Hippocampal formation (tissue), 2 donors: Measurements from ENCODE around the gene ACTMAP.
"Not testable (repeated sequence)": the region's sequence is repeated elsewhere in the genome, so short reads cannot be mapped to it uniquely, and the experiment has no call there.

Experiments
- DNase-seq, 2 donors: peaks; one replicate each; lab custom pipeline; 2025; lab: John Stamatoyannopoulos, UW

The ACTMAP gene

DNA sequence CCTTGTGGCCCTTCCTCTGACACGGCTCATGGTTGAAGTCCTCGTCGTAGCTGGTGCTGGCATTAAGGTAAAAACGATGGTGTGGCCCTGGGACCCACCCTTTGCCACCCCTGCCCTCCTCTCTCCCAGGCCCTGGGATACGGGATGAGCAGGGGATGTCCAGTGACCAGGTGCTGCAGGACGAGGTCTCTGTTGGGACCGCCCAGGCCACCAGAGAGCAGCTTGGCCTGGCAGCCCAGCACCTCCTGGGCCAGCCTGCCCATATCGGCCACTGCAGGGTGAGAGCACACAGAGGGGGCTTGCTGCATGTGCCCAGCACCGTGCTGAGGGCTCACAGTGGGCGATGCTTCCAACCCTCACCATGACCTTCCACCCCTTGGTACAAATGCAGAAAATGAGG is 6.4 kb downstream of the ACTMAP start:
- no peak for DNase-seq

DNA sequence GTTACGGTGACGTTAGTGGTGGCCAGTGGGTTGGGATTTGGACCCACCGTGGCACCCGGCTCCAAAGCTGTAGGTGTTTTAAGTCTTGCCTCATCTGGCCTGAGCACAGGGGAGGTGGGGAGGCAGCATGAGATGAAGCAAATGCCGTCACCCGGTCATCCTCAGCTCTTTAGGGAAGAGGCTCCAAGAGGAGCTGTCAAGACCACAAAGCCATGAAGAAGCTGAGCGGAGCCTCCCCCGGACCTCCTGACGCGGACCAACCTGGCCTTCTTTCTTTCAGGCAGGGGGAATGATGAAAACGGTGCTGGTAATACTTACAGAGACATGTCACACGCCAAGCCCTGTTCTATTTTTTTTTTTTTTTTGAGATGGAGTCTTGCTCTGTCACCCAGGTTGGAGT is 7.4 kb downstream of the ACTMAP start:
- no peak for DNase-seq

DNA sequence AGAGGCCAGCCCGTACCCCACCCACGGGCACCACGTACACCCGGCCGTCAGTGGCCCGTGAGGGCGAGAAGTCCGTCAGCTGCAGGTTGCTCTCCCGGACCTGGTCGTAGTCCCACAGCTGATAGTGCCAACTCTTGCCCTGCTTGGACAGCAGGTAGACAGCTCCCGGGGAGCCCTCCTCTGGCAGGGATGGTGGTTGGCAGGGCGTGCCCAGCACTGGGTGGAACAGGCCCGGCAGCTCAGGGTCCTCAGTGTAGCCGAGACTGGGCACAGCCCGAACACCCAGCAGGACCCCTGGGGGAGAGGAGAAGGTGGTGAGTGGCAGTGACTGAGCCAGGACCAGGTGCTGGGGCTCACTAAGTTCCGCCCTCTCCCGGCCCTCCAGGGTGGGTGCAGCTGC is 7.8 kb downstream of the ACTMAP start:
- DNase-seq = no peak

DNA sequence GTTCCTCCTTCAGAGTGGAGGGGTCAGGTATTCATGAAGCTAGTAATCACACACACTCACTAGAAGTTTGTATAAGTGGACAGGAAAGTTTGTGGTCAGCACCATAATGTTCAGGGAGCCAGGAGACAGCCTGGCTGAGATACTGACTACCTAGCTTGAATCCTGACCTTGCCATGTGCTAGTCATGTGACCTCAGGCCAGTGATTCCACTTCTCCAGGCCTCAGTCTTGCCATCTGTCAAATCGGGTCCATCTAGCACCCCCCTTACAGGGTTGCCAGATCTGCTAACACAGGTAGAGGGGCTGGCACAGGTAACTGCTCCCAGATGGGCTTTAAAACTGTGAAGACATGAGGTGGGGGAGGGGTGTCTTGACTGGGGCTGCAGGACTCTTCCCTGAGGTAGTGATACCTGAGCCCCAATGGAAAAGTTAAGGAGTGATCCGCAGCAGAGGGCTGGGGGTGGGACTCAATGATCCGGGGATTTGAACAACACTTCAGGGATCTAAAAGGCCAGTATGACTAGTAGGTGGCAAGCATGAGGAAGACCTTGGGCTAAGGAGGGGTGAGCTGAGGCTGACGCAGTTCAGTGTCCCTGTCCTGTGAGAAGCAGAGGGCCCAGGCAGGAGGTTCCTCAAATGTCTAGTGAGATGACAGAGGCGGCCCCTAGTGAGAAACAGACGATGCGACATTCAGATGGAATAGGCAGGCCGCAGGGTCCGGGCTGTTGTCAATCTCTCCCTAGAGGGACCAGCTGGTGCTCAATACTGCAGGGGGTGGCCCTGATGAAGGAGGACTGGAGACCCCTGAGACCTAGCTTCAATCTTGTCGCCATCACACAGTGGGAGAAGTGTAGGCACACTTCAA is 8.5 kb downstream of the ACTMAP start:
- no peak for DNase-seq

- DNase-seq = peak; percentile 29 to 68
Observed at GRCh38 chr19:40740747-40741146, 9.5 kb downstream of the ACTMAP start.

GRCh38 chr19:40739871-40740703 is 10.2 kb downstream of the ACTMAP start:
- DNase-seq = no peak

GRCh38 chr19:40739030-40739839 is 11.0 kb downstream of the ACTMAP start:
- DNase-seq = no peak

- DNase-seq = no peak
Observed at GRCh38 chr19:40737102-40737644, 13.1 kb downstream of the ACTMAP start.

- no peak for DNase-seq
Observed at GRCh38 chr19:40736661-40737060, 13.6 kb downstream of the ACTMAP start.

GRCh38 chr19:40735013-40735771 is 15.1 kb downstream of the ACTMAP start:
- DNase-seq = no peak

DNA sequence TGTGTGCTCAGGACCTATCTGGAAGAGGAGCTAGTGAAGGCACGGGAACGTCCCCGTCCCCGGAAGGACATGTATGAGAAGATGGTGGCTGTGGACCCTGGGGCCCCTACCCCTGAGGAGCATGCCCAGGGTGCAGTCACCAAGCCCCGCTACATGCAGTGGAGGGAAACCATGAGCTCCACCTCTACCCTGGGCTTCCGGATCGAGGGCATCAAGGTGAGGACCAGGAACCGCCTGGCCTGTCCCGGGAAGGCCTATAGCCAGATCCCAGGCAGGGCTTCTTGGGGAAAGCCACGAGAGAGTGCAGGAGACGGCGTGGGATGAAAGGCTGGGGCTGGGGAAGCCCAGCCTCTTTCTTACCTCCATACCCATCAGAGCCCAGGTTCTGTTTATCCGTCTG is 17.1 kb downstream of the ACTMAP start:
- DNase-seq = no peak

DNA sequence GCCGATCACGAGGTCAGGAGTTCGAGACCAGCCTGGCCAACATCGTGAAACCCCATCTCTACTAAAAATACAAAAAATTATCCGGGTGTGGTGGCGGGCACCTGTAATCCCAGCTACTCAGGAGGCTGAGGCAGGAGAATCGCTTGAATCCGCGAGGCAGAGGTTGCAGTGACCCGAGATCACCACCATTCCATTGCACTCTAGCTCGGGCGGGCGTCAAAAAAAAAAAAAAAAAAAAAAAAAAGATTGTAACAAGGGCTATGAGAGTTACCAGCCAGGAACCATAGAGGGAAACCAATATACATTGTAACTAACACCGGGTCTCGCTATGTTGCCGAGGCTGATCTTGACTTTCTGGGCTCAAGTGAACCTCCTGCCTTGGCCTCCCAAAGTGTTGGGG is 18.0 kb downstream of the ACTMAP start:
- DNase-seq = not testable (repeated sequence)

GRCh38 chr19:40730065-40730464 is 20.2 kb downstream of the ACTMAP start:
- not testable (repeated sequence) for DNase-seq

- no peak for DNase-seq
Observed at GRCh38 chr19:40726279-40726678, 24.0 kb downstream of the ACTMAP start.

DNA sequence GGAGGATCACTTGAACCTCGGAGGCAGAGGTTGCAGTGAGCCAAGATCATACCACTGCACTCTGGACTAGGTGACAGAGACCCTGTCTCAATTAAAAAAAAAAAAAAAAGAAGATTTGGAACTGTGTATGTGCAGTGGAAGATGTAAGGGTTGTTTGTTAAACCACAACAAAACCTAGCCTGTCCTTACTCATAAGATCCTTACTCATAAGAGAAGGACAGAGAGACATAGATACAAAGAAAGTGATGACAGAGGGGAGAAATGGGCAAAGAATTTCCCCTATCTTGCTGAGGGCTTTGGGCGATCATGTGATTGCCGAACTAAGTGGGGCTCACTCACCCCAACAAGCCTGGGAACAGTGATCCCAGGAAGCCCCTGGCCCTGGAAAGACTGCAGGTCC is 25.4 kb downstream of the ACTMAP start:
- no peak for DNase-seq

DNA sequence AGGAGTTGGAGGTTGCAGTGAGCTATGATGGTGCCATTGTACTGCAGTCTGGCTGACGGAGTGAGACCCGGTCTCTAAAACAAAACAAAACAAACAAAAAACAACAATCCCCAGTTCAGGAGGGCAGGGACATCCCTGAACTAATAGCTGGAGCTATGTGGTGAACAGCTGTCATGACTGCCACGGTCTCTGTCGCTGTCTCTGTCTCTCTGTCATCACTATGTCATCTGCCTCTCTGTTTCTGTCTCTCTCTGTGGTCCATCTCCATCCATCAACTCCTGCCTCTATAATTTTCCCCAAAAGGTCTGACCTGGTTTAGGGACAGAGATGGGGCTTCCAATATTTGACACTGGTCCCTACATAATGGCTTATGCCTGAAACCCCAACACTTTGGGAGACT is 26.0 kb downstream of the ACTMAP start:
- no peak for DNase-seq

DNA sequence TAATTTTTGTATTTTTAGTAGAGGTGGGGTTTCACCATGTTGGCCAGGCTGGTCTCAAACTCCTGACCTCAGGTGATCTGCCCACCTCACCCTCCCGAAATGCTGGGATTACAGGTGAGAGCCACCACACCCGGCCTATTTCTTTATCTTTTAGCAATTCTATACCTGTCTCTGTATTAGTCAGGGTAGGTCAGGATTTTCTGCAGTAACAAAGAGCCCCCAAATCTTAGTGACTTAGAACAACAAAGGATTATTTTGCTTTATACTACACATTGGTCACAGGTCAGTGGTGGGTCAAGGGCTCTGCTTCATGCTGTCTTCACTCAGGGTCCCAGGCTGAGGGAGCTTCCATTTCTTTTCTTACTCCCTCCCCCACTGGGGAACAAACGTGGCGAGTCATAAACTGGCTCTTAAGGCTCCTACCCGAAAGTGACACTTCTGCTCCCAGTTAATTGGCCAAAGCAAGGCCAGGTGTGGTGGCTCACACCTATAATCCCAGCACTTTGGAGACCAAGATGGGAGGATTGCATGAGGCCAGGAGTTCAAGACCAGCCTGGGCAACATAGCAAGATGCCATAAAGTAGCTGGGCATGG is 26.5 kb downstream of the ACTMAP start:
- no peak for DNase-seq

DNA sequence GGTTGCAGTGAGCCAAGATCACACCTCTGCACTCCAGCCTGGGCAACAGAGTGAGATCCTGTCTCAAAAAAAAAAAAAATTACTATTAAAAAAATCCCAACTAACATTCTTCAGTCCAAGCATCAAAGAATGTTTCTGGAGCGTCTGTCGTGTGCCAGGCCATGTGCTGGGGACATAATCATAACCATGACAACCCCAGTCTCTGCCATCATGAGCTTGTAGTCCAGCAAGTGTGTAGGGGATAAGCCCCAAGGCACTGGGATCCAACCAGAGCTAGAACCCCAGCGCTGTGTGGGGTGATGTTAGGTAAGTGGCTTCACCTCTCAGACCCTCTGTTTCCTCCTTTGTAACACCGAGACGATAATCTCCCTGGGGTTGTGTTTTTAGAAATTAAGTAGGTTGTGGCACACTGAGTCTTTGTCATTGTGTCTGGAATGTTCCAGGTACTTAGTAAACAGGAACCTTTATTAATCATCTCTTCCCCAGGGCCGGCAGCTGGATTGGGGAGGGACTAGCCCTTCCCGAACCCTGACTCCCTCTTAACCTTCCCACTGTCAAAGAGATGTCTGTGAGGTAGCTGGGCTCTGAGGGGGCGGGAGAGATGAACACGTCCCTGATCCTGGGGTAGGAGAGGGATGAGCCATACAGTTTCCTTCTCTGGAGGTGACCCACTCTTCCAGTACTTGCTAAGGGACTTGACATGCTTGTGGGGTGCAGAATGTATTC is 28.2 kb downstream of the ACTMAP start:
- DNase-seq = no peak

DNA sequence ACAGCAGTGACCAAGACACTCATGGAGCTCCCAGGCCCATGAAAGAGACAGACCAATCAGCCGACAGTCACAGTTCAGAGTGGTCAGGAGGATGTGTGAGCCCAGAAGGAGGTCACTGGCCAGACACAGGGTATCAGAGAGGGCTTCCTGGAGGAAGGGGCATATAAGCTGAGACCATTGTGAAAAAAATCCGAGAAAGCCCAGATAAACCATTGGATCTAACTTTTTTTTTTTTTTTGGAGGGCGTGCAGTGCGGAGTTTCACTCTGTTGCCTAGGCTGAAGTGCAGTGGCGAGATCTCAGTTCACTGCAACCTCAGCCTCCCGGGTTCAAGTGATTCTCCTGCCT is 29.2 kb downstream of the ACTMAP start:
- no peak for DNase-seq

DNA sequence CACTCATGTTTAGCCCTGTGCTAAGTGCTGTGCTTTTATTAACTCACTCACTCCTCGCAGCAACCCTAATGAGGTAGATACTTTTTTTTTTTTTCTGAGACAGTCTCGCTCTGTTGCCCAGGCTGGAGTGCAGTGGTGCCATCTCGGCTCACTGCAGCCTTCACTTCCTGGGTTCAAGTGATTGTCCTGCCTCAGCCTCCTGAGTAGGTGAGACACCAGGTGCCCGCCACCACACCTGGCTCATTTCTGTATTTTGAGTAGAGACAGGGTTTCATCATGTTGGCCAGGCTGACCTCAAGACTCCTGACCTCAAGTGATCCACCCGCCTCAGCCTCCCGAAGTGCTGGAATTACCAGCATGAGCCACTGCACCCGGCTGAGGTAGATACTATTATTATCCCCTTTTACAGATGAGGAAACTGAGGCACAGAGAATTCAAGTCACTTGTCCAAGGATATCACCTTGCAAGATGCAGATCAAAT is 30.8 kb downstream of the ACTMAP start:
- no peak for DNase-seq
